ENCODE data around the gene SPAG4.

DNA sequence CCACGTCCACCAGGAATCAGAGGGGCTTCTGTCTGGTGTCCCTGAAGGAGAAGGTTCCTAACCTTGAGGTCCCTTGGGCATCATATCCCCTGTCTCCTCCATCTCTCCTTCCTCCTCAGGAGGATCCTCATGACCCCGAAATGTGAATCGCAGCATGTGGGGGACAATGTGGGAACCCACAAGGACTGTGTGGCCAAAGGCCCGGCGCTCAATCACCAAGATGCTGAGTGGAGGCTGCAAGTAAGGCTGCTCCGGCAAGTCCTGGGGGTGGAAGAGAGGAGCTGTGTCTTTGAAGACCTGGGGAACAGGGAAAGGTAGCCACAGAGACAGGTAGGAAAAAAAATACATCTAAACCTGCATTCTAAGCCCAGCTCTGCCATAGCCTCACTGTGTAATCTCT lies 36.4 kb upstream of the SPAG4 start:
- TF ChIP-seq, protein P1, sequence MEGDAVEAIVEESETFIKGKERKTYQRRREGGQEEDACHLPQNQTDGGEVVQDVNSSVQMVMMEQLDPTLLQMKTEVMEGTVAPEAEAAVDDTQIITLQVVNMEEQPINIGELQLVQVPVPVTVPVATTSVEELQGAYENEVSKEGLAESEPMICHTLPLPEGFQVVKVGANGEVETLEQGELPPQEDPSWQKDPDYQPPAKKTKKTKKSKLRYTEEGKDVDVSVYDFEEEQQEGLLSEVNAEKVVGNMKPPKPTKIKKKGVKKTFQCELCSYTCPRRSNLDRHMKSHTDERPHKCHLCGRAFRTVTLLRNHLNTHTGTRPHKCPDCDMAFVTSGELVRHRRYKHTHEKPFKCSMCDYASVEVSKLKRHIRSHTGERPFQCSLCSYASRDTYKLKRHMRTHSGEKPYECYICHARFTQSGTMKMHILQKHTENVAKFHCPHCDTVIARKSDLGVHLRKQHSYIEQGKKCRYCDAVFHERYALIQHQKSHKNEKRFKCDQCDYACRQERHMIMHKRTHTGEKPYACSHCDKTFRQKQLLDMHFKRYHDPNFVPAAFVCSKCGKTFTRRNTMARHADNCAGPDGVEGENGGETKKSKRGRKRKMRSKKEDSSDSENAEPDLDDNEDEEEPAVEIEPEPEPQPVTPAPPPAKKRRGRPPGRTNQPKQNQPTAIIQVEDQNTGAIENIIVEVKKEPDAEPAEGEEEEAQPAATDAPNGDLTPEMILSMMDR (conservative IDR thresholded peaks at IDR 0.05 in 1 of 2, IDR thresholded peaks at IDR 0.05 in 1 of 2; ENCODE audit: low read depth in 1 of 2, low read length in 2 of 2): no peak
- TF ChIP-seq EZH2 (IDR thresholded peaks at IDR 0.05; ENCODE audit: low read length, missing control alignments): no peak
